Neuronal stem cell (in vitro differentiated cells): ENCODE measurements around the gene PMM1. TPM values are rescaled to one million over a fixed set of nuclear protein-coding genes. Genes with fewer than 3 reads are reported as not detected.
"Not testable (repeated sequence)": the region's sequence is repeated elsewhere in the genome, so short reads cannot be mapped to it uniquely, and the experiment has no call there.

ENCODE experiments used
- DNase-seq: peaks from one replicate; pipeline ENCODE4 v3.0.0-alpha.2; 2013; ENCODE audit warnings: low spot score
- H2AFZ ChIP-seq: one replicate; pipeline ENCODE4 v1.6.1; 2013; ENCODE audit warnings: mild to moderate bottlenecking, low read length, inconsistent platforms
- H2AK5ac ChIP-seq: 2 replicates; pipeline ENCODE4 v1.6.1; 2013; ENCODE audit warnings: low read depth, mild to moderate bottlenecking, inconsistent platforms, low read length, moderate library complexity, mixed read lengths
- H2BK120ac ChIP-seq: 2 replicates; pipeline ENCODE4 v1.6.1; 2013; ENCODE audit warnings: low read depth, mild to moderate bottlenecking, inconsistent platforms, low read length, moderate library complexity, mixed read lengths
- H2BK12ac ChIP-seq: one replicate; pipeline ENCODE4 v1.6.1; 2013; ENCODE audit warnings: low read length, inconsistent platforms
- H2BK15ac ChIP-seq: 2 replicates; pipeline ENCODE4 v1.6.1; 2013; ENCODE audit warnings: mild to moderate bottlenecking, low read length, inconsistent platforms, mixed read lengths
- H2BK5ac ChIP-seq: one replicate; pipeline ENCODE4 v1.6.1; 2013; ENCODE audit warnings: inconsistent platforms, mild to moderate bottlenecking, low read length, moderate library complexity
- H3K14ac ChIP-seq: one replicate; pipeline ENCODE4 v1.6.1; 2013; ENCODE audit warnings: low read length, inconsistent platforms
- H3K18ac ChIP-seq: 2 replicates; pipeline ENCODE4 v1.6.1; 2013; ENCODE audit warnings: low read length, inconsistent platforms
- H3K23ac ChIP-seq: 2 replicates; pipeline ENCODE4 v1.6.1; 2013; ENCODE audit warnings: low read depth, mild to moderate bottlenecking, mixed read lengths, low read length, inconsistent platforms; ENCODE audit not compliant: poor library complexity
- H3K27ac ChIP-seq: replicated peaks from 3 replicates; pipeline ENCODE4 v1.5.1; 2013; ENCODE audit warnings: low read length, inconsistent platforms
- H3K27me3 ChIP-seq, 3 experiments: 2 replicates each; pipeline ENCODE4 v1.6.1; 2013; ENCODE audit warnings: low read length in 3 of 3, mild to moderate bottlenecking in 2 of 3, inconsistent platforms in 1 of 3, low read depth in 1 of 3, mixed read lengths in 1 of 3, moderate library complexity in 1 of 3; ENCODE audit not compliant: control insufficient read depth in 3 of 3, insufficient read depth in 3 of 3
- H3K36me3 ChIP-seq, 2 donors: replicated peaks in 1 of 2; 2 replicates each; pipeline ENCODE4 v1.6.1; 2013; ENCODE audit warnings: low read length in 2 of 2; ENCODE audit not compliant: control insufficient read depth in 2 of 2, insufficient read depth in 2 of 2
- H3K4ac ChIP-seq: 2 replicates; pipeline ENCODE4 v1.6.1; 2013; ENCODE audit warnings: inconsistent platforms, mild to moderate bottlenecking, low read length, moderate library complexity
- H3K4me1 ChIP-seq, 2 donors: 1 replicate in 1 of 2; 2 replicates in 1 of 2; pipeline ENCODE4 v1.6.1; 2013; ENCODE audit warnings: low read length in 2 of 2, low read depth in 1 of 2; ENCODE audit not compliant: control insufficient read depth in 2 of 2, insufficient read depth in 1 of 2
- H3K4me2 ChIP-seq: one replicate; pipeline ENCODE4 v1.6.1; 2013; ENCODE audit warnings: mild to moderate bottlenecking, low read length, inconsistent platforms; ENCODE audit not compliant: insufficient read depth, poor library complexity, severe bottlenecking
- H3K4me3 ChIP-seq, 2 donors: 2 replicates each; pipeline ENCODE4 v1.5.1; 2013; ENCODE audit warnings: low read length in 2 of 2, mild to moderate bottlenecking in 2 of 2, inconsistent platforms in 1 of 2, moderate library complexity in 1 of 2
- H3K79me1 ChIP-seq: one replicate; pipeline ENCODE4 v1.6.1; 2013; ENCODE audit warnings: low read depth, mild to moderate bottlenecking, inconsistent platforms, low read length, moderate library complexity
- H3K9ac ChIP-seq: one replicate; pipeline ENCODE4 v1.6.1; 2013; ENCODE audit warnings: mild to moderate bottlenecking, low read depth, low read length, inconsistent platforms; ENCODE audit not compliant: poor library complexity
- H3K9me3 ChIP-seq, 2 donors: replicated peaks in 1 of 2; 2 replicates each; pipeline versions ENCODE3 to v1.6.1; 2013; ENCODE audit warnings: low read length in 2 of 2, mild to moderate bottlenecking in 2 of 2, inconsistent platforms in 1 of 2, low read depth in 1 of 2, mixed read lengths in 1 of 2, moderate library complexity in 1 of 2; ENCODE audit not compliant: control insufficient read depth in 2 of 2, insufficient read depth in 1 of 2
- H4K8ac ChIP-seq: one replicate; pipeline ENCODE4 v1.6.1; 2013; ENCODE audit warnings: low read depth, mild to moderate bottlenecking, inconsistent platforms, low read length, moderate library complexity
- H4K91ac ChIP-seq: one replicate; pipeline ENCODE4 v1.6.1; 2013; ENCODE audit warnings: low read length, low read depth, mild to moderate bottlenecking, inconsistent platforms; ENCODE audit not compliant: poor library complexity
- WGBS, 2 donors: extraction: QIAGEN DNeasy Blood & Tissue Kit; methylation state at CpG; one replicate each; pipeline ENCODE4 v1.1.7; 2013; ENCODE audit warnings: missing lambda C conversion rate in 2 of 2, mixed read lengths in 1 of 2; ENCODE audit not compliant: insufficient read length in 2 of 2, insufficient replicate concordance in 1 of 2; ENCODE audit errors: extremely low coverage in 2 of 2; 5-methylcytosine and 5-hydroxymethylcytosine counted together
- polyA plus RNA-seq, 2 experiments: library from polyadenylated mRNA; stranded (reverse); fragments of 200-250 nt; gene quantifications; one replicate each; pipeline ENCODE4 v1.2.3, GENCODE V29; 2013

PMM1 gene
- 13.7 TPM for polyA plus RNA-seq (2013, experiment 1 of 2)
- 12.6 TPM for polyA plus RNA-seq (2013, experiment 2 of 2)

GRCh38 chr22:41589391-41590241 is at the start of gene PMM1:
Gene PMM1 (minus strand): TSS chr22:41589840. CDS start chr22:41589805, 35 bp downstream.
- Histone ChIP-seq H4K8ac (peak within 1 kb of the TSS; percentile 86), H3K9ac (peak within 1 kb of the TSS; percentile 93), H3K79me1 (no peaks in the 10 kb centered on the region), H3K36me3 (no peaks in the 10 kb centered on the region), H3K4me3 (peak within 1 kb of the TSS; percentile 82 to 98), H2BK5ac (peak within 1 kb of the TSS; percentile 71), H2BK15ac (peak within 1 kb of the TSS; percentile 89), H2BK120ac (no peak within 1 kb of the TSS), H3K4me1 (peaks cover 6% of the 10 kb centered on the region in 2 donors), H3K4me2 (peak within 1 kb of the TSS; percentile 95), H2AFZ (peak within 1 kb of the TSS; percentile 93), H3K9me3 (no peaks in the 10 kb centered on the region), H2AK5ac (peak within 1 kb of the TSS; percentile 83), H4K91ac (peak within 1 kb of the TSS; percentile 65), H3K27me3 (no peaks in the 10 kb centered on the region), H3K4ac (peak within 1 kb of the TSS; percentile 84), H3K14ac (peak within 1 kb of the TSS; percentile 90), H3K23ac (peak within 1 kb of the TSS; percentile 96), H3K18ac (peak within 1 kb of the TSS; percentile 93), H2BK12ac (peak within 1 kb of the TSS; percentile 14), H3K27ac (peak within 1 kb of the TSS; percentile 61)
- DNase-seq = peak; percentile 99
- WGBS, 2 donors = no CpG with 5 or more reads among the region's 61 CpGs

GRCh38 chr22:41638748-41639147 is 49.1 kb upstream of the PMM1 start:
- Histone ChIP-seq H3K4ac (no peak overlapping the region), H3K18ac (no peak overlapping the region), H2BK120ac (no peak overlapping the region), H3K23ac (no peak overlapping the region), H3K27ac (no peak overlapping the region), H2BK15ac (no peak overlapping the region), H4K8ac (no peak overlapping the region), H2AK5ac (no peak overlapping the region), H3K14ac (no peak overlapping the region), H3K4me1 (no peaks in the 10 kb centered on the region), H3K4me2 (no peak overlapping the region), H3K9me3 (no peaks in the 10 kb centered on the region), H3K9ac (no peak overlapping the region), H3K36me3 (peaks cover 50 to 95% of the 10 kb centered on the region in 2 donors), H3K79me1 (peaks cover 5% of the 10 kb centered on the region), H2AFZ (no peak overlapping the region), H4K91ac (no peak overlapping the region), H2BK5ac (no peak overlapping the region), H3K27me3 (no peaks in the 10 kb centered on the region), H2BK12ac (no peak overlapping the region), H3K4me3 (no peak overlapping the region)
- no peak for DNase-seq
- no CpG with 5 or more reads among the region's 5 CpGs for WGBS, 2 donors

- Histone ChIP-seq H3K9me3 (no peaks in the 10 kb centered on the region), H3K4me2 (no peak overlapping the region), H3K14ac (no peak overlapping the region), H3K27me3 (no peaks in the 10 kb centered on the region), H3K9ac (no peak overlapping the region), H3K18ac (no peak overlapping the region), H2BK12ac (no peak overlapping the region), H3K27ac (no peak overlapping the region), H4K8ac (no peak overlapping the region), H2BK15ac (no peak overlapping the region), H3K4me1 (no peaks in the 10 kb centered on the region), H3K4me3 (no peak overlapping the region), H2BK120ac (no peak overlapping the region), H2AK5ac (no peak overlapping the region), H3K79me1 (peaks cover 5% of the 10 kb centered on the region), H3K23ac (no peak overlapping the region), H2BK5ac (no peak overlapping the region), H4K91ac (no peak overlapping the region), H2AFZ (no peak overlapping the region), H3K36me3 (peaks cover 50 to 97% of the 10 kb centered on the region in 2 donors), H3K4ac (no peak overlapping the region)
- no peak for DNase-seq
- WGBS, 2 donors = no CpG with 5 or more reads among the region's 5 CpGs
Observed at GRCh38 chr22:41638124-41638523, 48.5 kb upstream of the PMM1 start.

GRCh38 chr22:41637623-41638022 is 48.0 kb upstream of the PMM1 start:
- not testable (repeated sequence) for H2BK15ac ChIP-seq, H2AK5ac ChIP-seq, H3K27ac ChIP-seq, H3K9me3 ChIP-seq, H4K8ac ChIP-seq, H3K4me3 ChIP-seq, DNase-seq, H2AFZ ChIP-seq, H2BK5ac ChIP-seq, H3K27me3 ChIP-seq, H3K4ac ChIP-seq, H2BK120ac ChIP-seq, H3K9ac ChIP-seq, H3K4me1 ChIP-seq, H3K23ac ChIP-seq, H3K18ac ChIP-seq, H4K91ac ChIP-seq, H3K14ac ChIP-seq, H2BK12ac ChIP-seq, H3K79me1 ChIP-seq, H3K4me2 ChIP-seq
- no CpG with 5 or more reads among the region's 8 CpGs for WGBS, 2 donors
- H3K36me3 ChIP-seq = peaks cover 48 to 96% of the 10 kb centered on the region in 2 donors
